Erythroblast (primary cell): Measurements from ENCODE around the gene IAH1.

Experiments
- GATA1 ChIP-seq: IDR thresholded peaks from 2 replicates; pipeline ENCODE4 v1.6.1; 2011; ENCODE audit warnings: low read depth, mild to moderate bottlenecking, control low read depth, low read length, moderate library complexity
- POLR2A ChIP-seq: IDR thresholded peaks from 2 replicates; pipeline ENCODE4 v1.6.1; 2011; ENCODE audit warnings: mild to moderate bottlenecking, low read length

GRCh38 chr2:9478526-9478925 lies 4.2 kb downstream of the IAH1 start:
- TF ChIP-seq POLR2A (no peak), GATA1 (no peak)
